H1 (cell line): Measurements from ENCODE around the gene GGCX. TPM values are rescaled to one million over a fixed set of nuclear protein-coding genes. Genes with fewer than 3 reads are reported as not detected.

ENCODE experiments used
- CTCF ChIA-PET: fragments of 300-600 bp; sonication (Branson Sonifier 250); formaldehyde crosslinking; loops from one replicate; lab custom pipeline; 2021; ENCODE audit not compliant: partially characterized antibody; lab: Charles Lee
- POLR2A ChIA-PET: fragments of 300-600 bp; sonication (Branson Sonifier 250); formaldehyde crosslinking; loops from one replicate; lab custom pipeline; 2021; ENCODE audit warnings: inconsistent platforms; ENCODE audit not compliant: partially characterized antibody; lab: Charles Lee
- DNase-seq, 2 experiments: peaks; one replicate each; pipeline versions ENCODE4 v3.0.0 to v3.0.0-alpha.2; 2010 to 2022; ENCODE audit warnings: low spot score in 2 of 2, low read depth in 1 of 2, mixed read lengths in 1 of 2
- FAIRE-seq: peaks from 2 replicates; lab custom pipeline; 2011; peaks lifted over from hg19 to GRCh38; lab: Jason Lieb, UNC
- H2AFZ ChIP-seq: 2 replicates; pipeline ENCODE4 v1.8.1; 2012; ENCODE audit warnings: low read length, inconsistent platforms
- H2AK5ac ChIP-seq: 2 replicates; pipeline ENCODE4 v1.6.1; 2013; ENCODE audit warnings: low read depth, low read length
- H2BK120ac ChIP-seq: replicated peaks from 2 replicates; pipeline ENCODE3; 2013; ENCODE audit warnings: low read depth, low read length, inconsistent platforms
- H2BK12ac ChIP-seq: 2 replicates; pipeline ENCODE4 v1.6.1; 2013; ENCODE audit warnings: low read depth, low read length
- H2BK15ac ChIP-seq: 2 replicates; pipeline ENCODE4 v1.6.1; 2013; ENCODE audit warnings: low read length
- H2BK20ac ChIP-seq: 2 replicates; pipeline ENCODE4 v1.6.1; 2013; ENCODE audit warnings: low read length
- H2BK5ac ChIP-seq: 2 replicates; pipeline ENCODE4 v1.6.1; 2013; ENCODE audit warnings: low read depth, low read length
- H3K14ac ChIP-seq: 2 replicates; pipeline ENCODE4 v1.6.1; 2013; ENCODE audit warnings: inconsistent platforms; ENCODE audit not compliant: insufficient read length
- H3K18ac ChIP-seq: 2 replicates; pipeline ENCODE4 v1.6.1; 2013; ENCODE audit warnings: low read length; ENCODE audit errors: extremely low read depth
- H3K23ac ChIP-seq: 2 replicates; pipeline ENCODE4 v1.6.1; 2013; ENCODE audit warnings: inconsistent platforms; ENCODE audit not compliant: insufficient read length
- H3K23me2 ChIP-seq: 2 replicates; pipeline ENCODE4 v1.6.1; 2013; ENCODE audit warnings: low read depth, low read length
- H3K27ac ChIP-seq: 2 replicates; pipeline ENCODE4 v1.6.1; 2011; ENCODE audit warnings: low read depth, low read length, inconsistent platforms
- H3K27me3 ChIP-seq, 4 experiments: replicated peaks in 1 of 4; 1 replicate in 1 of 4; 2 replicates in 3 of 4; pipeline versions ENCODE4 v1.6.1 to v1.8.1; 2011 to 2013; ENCODE audit warnings: low read length in 3 of 4, mild to moderate bottlenecking in 3 of 4, inconsistent platforms in 2 of 4, mixed read lengths in 2 of 4, moderate library complexity in 1 of 4; ENCODE audit not compliant: control insufficient read depth in 3 of 4, insufficient read depth in 3 of 4; ENCODE audit errors: extremely low read depth in 1 of 4
- H3K36me3 ChIP-seq, 4 experiments: 2 replicates each; pipeline versions ENCODE4 v1.6.1 to v1.8.1; 2011 to 2013; ENCODE audit warnings: mild to moderate bottlenecking in 4 of 4, low read length in 3 of 4, moderate library complexity in 2 of 4, control low read depth in 1 of 4, inconsistent platforms in 1 of 4; ENCODE audit not compliant: insufficient read depth in 4 of 4, control insufficient read depth in 2 of 4
- H3K4ac ChIP-seq: replicated peaks from 2 replicates; pipeline ENCODE3; 2013; ENCODE audit warnings: low read length, low read depth, mixed read lengths, inconsistent platforms; ENCODE audit not compliant: insufficient read length
- H3K4me1 ChIP-seq, 4 experiments: replicated peaks in 1 of 4; 1 replicate in 1 of 4; 2 replicates in 3 of 4; pipeline versions ENCODE4 v1.6.1 to v1.8.1; 2011 to 2013; ENCODE audit warnings: low read length in 3 of 4, inconsistent platforms in 2 of 4, mixed read lengths in 1 of 4; ENCODE audit not compliant: insufficient read depth in 4 of 4, control insufficient read depth in 3 of 4
- H3K4me2 ChIP-seq, 2 experiments: 2 replicates each; pipeline versions ENCODE4 v1.6.1 to v1.8.1; 2011 to 2013; ENCODE audit warnings: low read depth in 2 of 2, low read length in 2 of 2, control low read depth in 1 of 2, inconsistent platforms in 1 of 2, mild to moderate bottlenecking in 1 of 2; ENCODE audit not compliant: insufficient read depth in 1 of 2
- H3K4me3 ChIP-seq, 4 experiments: fragments of 200-600, 300-600 bp in 1 of 4; sonication (generic), shearing (Covaris generic), sonication (Bioruptor Twin) in 1 of 4; 2 replicates each; pipeline versions ENCODE4 v1.5.1 to v1.8.1; 2011 to 2016; ENCODE audit warnings: low read length in 4 of 4, low read depth in 3 of 4, control low read depth in 2 of 4, inconsistent platforms in 2 of 4, mild to moderate bottlenecking in 2 of 4, mixed read lengths in 1 of 4, moderate library complexity in 1 of 4; ENCODE audit not compliant: insufficient read depth in 2 of 4; ENCODE audit errors: extremely low read depth in 1 of 4
- H3K56ac ChIP-seq: replicated peaks from 2 replicates; pipeline ENCODE3; 2013; ENCODE audit warnings: low read depth, mild to moderate bottlenecking, mixed read lengths, low read length, inconsistent platforms; ENCODE audit not compliant: insufficient read length
- H3K79me1 ChIP-seq: 2 replicates; pipeline ENCODE4 v1.6.1; 2013; ENCODE audit warnings: low read depth, low read length, control low read depth
- H3K79me2 ChIP-seq, 2 experiments: 2 replicates each; pipeline versions ENCODE4 v1.6.1 to v1.8.1; 2012 to 2013; ENCODE audit warnings: low read length in 2 of 2, mild to moderate bottlenecking in 2 of 2, inconsistent platforms in 1 of 2; ENCODE audit not compliant: insufficient read depth in 2 of 2, control insufficient read depth in 1 of 2
- H3K9ac ChIP-seq, 4 experiments: replicated peaks in 1 of 4; 1 replicate in 1 of 4; 2 replicates in 3 of 4; pipeline versions ENCODE4 v1.6.1 to v1.8.1; 2011 to 2013; ENCODE audit warnings: low read depth in 3 of 4, low read length in 3 of 4, control low read depth in 2 of 4, mild to moderate bottlenecking in 2 of 4, moderate library complexity in 2 of 4, inconsistent platforms in 1 of 4; ENCODE audit errors: extremely low read depth in 1 of 4
- H3K9me3 ChIP-seq, 2 experiments: 2 replicates each; pipeline versions ENCODE4 v1.6.1 to v1.8.1; 2012 to 2013; ENCODE audit warnings: mild to moderate bottlenecking in 2 of 2, moderate library complexity in 2 of 2, control low read depth in 1 of 2, inconsistent platforms in 1 of 2, low read depth in 1 of 2, low read length in 1 of 2, mixed read lengths in 1 of 2; ENCODE audit not compliant: insufficient read depth in 2 of 2
- H4K20me1 ChIP-seq, 2 experiments: replicated peaks in 1 of 2; 2 replicates each; pipeline versions ENCODE3 to v1.8.1; 2011 to 2013; ENCODE audit warnings: inconsistent platforms in 2 of 2, low read length in 2 of 2, mild to moderate bottlenecking in 1 of 2; ENCODE audit not compliant: insufficient read depth in 2 of 2, control insufficient read depth in 1 of 2
- H4K5ac ChIP-seq: 2 replicates; pipeline ENCODE4 v1.6.1; 2013; ENCODE audit warnings: low read length, low read depth, mixed read lengths, inconsistent platforms; ENCODE audit not compliant: insufficient read length
- H4K8ac ChIP-seq: 2 replicates; pipeline ENCODE4 v1.8.0; 2013; ENCODE audit warnings: mild to moderate bottlenecking, moderate library complexity, low read length, inconsistent platforms; ENCODE audit not compliant: insufficient read depth; ENCODE audit errors: extremely low read depth
- H4K91ac ChIP-seq: replicated peaks from 2 replicates; pipeline ENCODE3; 2013; ENCODE audit warnings: low read length, mixed read lengths, inconsistent platforms; ENCODE audit not compliant: insufficient read length
- BACH1 ChIP-seq: IDR thresholded peaks from 2 replicates; pipeline ENCODE4 v1.6.1; 2012; ENCODE audit warnings: low read length, improper control_type of control experiment
- JUND ChIP-seq: IDR thresholded peaks from 2 replicates; pipeline ENCODE4 v1.6.1; 2011; ENCODE audit warnings: mild to moderate bottlenecking, improper control_type of control experiment, low read length
- POLR2A ChIP-seq, 2 experiments: IDR thresholded peaks; 1 replicate in 1 of 2; 2 replicates in 1 of 2; pipeline ENCODE4 v1.6.1; 2011; ENCODE audit warnings: low read depth in 2 of 2, low read length in 2 of 2, mild to moderate bottlenecking in 2 of 2; ENCODE audit errors: control extremely low read depth in 1 of 2
- RBBP5 ChIP-seq: IDR thresholded peaks from 2 replicates; pipeline ENCODE4 v1.7.1; 2012; ENCODE audit warnings: low read depth, mild to moderate bottlenecking, inconsistent platforms, low read length, moderate library complexity, borderline replicate concordance
- SAP30 ChIP-seq: fragments of 300-600 bp; sonication (generic); IDR thresholded peaks from 2 replicates; pipeline ENCODE4 v1.7.1; 2012; ENCODE audit warnings: low read length, moderate library complexity, mild to moderate bottlenecking, inconsistent platforms; ENCODE audit not compliant: insufficient read depth, insufficient replicate concordance
- SIN3A ChIP-seq, 2 experiments: IDR thresholded peaks in 1 of 2; conservative IDR thresholded peaks in 1 of 2; 2 replicates each; pipeline ENCODE4 v1.6.1; 2011 to 2012; ENCODE audit warnings: low read length in 2 of 2, improper control_type of control experiment in 1 of 2, low read depth in 1 of 2, mild to moderate bottlenecking in 1 of 2
- USF2 ChIP-seq: IDR thresholded peaks from 2 replicates; pipeline ENCODE4 v1.6.1; 2011; ENCODE audit warnings: low read length, improper control_type of control experiment
- WGBS, 2 experiments: shearing (Covaris generic) in 1 of 2; methylation state at CpG; one replicate each; pipeline versions ENCODE4 v1.1.6 to v1.1.7; 2013 to 2015; ENCODE audit warnings: low lambda C conversion rate in 2 of 2, mixed read lengths in 2 of 2, inconsistent platforms in 1 of 2, low coverage in 1 of 2, missing lambda C conversion rate in 1 of 2; ENCODE audit not compliant: insufficient replicate concordance in 2 of 2, insufficient coverage in 1 of 2, insufficient read length in 1 of 2; ENCODE audit errors: extremely low coverage in 1 of 2, missing lambda C conversion rate in 1 of 2; 5-methylcytosine and 5-hydroxymethylcytosine counted together
- polyA plus RNA-seq, 7 experiments: library from polyadenylated mRNA; depleted of rRNA in 3 of 7; stranded (reverse) in 5 of 7; unstranded in 2 of 7; fragments of >200 nt in 5 of 7; fragments of 200-250 nt in 2 of 7; gene quantifications; 1 replicate in 5 of 7; 2 replicates in 1 of 7; 4 replicates in 1 of 7; pipeline versions ENCODE4 v1.2.1 to v1.2.3, GENCODE V29; 2011 to 2013; ENCODE audit warnings: missing spikeins in 2 of 7, mixed read lengths in 2 of 7
- total RNA-seq: library from RNA; stranded (reverse); fragmentation: NEBNext Ultra II Directional; extraction: Animal tissue kit (Norgen Biotek cat#: 25700); gene quantifications from 2 replicates; pipeline ENCODE4 v1.2.1, GENCODE V29; 2021
- TF ChIP-seq, protein P1 (sequence below): IDR thresholded peaks from 2 replicates; pipeline ENCODE4 v1.6.1; 2012; ENCODE audit warnings: low read length, inconsistent platforms

The GGCX gene
- total and polyA plus RNA-seq, 2 of the 8 experiments (the other 6 are each of a cell fraction or from before 2014, with no cell fraction given), result 29.4 to 33.8 TPM

- DNase-seq, result no peak
- H2AK5ac ChIP-seq, result peak overlapping the region; percentile 17; the same call in 1 of the 2 replicates
- TF ChIP-seq RBBP5 (no peak), SAP30 (peak; percentile 46), SIN3A (conservative IDR thresholded peaks at IDR 0.05 in 1 of 2, IDR thresholded peaks at IDR 0.05 in 1 of 2; ENCODE audit: low read depth in 1 of 2, low read length in 2 of 2) (no peak), BACH1 (no peak), USF2 (peak; percentile 22; the same call in 1 of the 2 replicates), JUND (no peak), POLR2A (IDR thresholded peaks at IDR 0.05; ENCODE audit: control extremely low read depth in 1 of 2, low read depth in 2 of 2, low read length in 2 of 2) (peak in 1 of 2 experiments; percentile 12; a peak in 1 of 3 replicates)
- TF ChIP-seq, protein P1, sequence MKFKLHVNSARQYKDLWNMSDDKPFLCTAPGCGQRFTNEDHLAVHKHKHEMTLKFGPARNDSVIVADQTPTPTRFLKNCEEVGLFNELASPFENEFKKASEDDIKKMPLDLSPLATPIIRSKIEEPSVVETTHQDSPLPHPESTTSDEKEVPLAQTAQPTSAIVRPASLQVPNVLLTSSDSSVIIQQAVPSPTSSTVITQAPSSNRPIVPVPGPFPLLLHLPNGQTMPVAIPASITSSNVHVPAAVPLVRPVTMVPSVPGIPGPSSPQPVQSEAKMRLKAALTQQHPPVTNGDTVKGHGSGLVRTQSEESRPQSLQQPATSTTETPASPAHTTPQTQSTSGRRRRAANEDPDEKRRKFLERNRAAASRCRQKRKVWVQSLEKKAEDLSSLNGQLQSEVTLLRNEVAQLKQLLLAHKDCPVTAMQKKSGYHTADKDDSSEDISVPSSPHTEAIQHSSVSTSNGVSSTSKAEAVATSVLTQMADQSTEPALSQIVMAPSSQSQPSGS, result no peak
- TF ChIP-seq, all 59 proteins: peak for 3
- no peak for FAIRE-seq
- H3K79me2 ChIP-seq, result peaks cover 0 to 10% of the 10 kb centered on the region in 2 experiments; a peak in 1 of 4 replicates
- no peak overlapping the region for H2BK12ac ChIP-seq
- H4K20me1 ChIP-seq, result peaks cover 0 to 11% of the 10 kb centered on the region in 2 experiments
- peak overlapping the region; percentile 56 for H4K91ac ChIP-seq
- peaks cover 4 to 22% (median 6%) of the 10 kb centered on the region in 4 experiments; a peak in 5 of 8 replicates for H3K36me3 ChIP-seq
- H2BK120ac ChIP-seq, result no peak overlapping the region
- H2BK5ac ChIP-seq, result no peak overlapping the region
- H2BK15ac ChIP-seq, result no peak overlapping the region
- peak overlapping the region; percentile 62 to 89 (median 82) for H3K4me3 ChIP-seq
- H2AFZ ChIP-seq, result peak overlapping the region; percentile 56; the same call in 1 of the 2 replicates
- H4K5ac ChIP-seq, result peak overlapping the region; percentile 44
- no peak overlapping the region for H3K14ac ChIP-seq
- H3K23ac ChIP-seq, result no peak overlapping the region
- peaks cover 0 to 5% (median 2%) of the 10 kb centered on the region in 4 experiments; a peak in 5 of 7 replicates for H3K4me1 ChIP-seq
- no peaks in the 10 kb centered on the region for H3K27me3 ChIP-seq
- peak overlapping the region; percentile 36; the same call in 1 of the 2 replicates for H3K18ac ChIP-seq
- H3K56ac ChIP-seq, result no peak overlapping the region
- ChIA-PET POLR2A (interaction anchor here (0.8 to 7.9 kb wide), 10 partner anchors 9 to 61 kb away, joined by 3 to 95 read pairs (median 8); partner anchors contain the start of genes C2orf68, GGCX, MAT2A and USP39), CTCF (interaction anchor here (1.1 kb wide), 2 partner anchors 8 to 180 kb away, joined by 4 read pairs; no protein-coding TSS in a partner anchor)
- H3K27ac ChIP-seq, result no peak overlapping the region
- H3K4me2 ChIP-seq, result peak overlapping the region; percentile 71 to 89
- H3K9me3 ChIP-seq, result no peaks in the 10 kb centered on the region
- 16% methylated on average over 30 of the region's 36 CpGs; no CpG with 5 or more reads in 1 of the 2 experiments for WGBS, 2 experiments
- peaks cover 12% of the 10 kb centered on the region for H3K23me2 ChIP-seq
- H3K4ac ChIP-seq, result no peak overlapping the region
- H3K79me1 ChIP-seq, result peaks cover 7% of the 10 kb centered on the region
- peak overlapping the region; percentile 87 for H4K8ac ChIP-seq
- H2BK20ac ChIP-seq, result no peak overlapping the region
- peak overlapping the region; percentile 48 to 65 (median 56) for H3K9ac ChIP-seq
Measured at GRCh38 chr2:85601771-85602475, 40.6 kb upstream of the GGCX start.
